Measurements from ENCODE around the gene STRIT1. TPM values are rescaled to one million over a fixed set of nuclear protein-coding genes. Genes with fewer than 3 reads are reported as not detected.

The STRIT1 gene
- total RNA-seq, 2 experiments from 2014 or later: not detected

DNA sequence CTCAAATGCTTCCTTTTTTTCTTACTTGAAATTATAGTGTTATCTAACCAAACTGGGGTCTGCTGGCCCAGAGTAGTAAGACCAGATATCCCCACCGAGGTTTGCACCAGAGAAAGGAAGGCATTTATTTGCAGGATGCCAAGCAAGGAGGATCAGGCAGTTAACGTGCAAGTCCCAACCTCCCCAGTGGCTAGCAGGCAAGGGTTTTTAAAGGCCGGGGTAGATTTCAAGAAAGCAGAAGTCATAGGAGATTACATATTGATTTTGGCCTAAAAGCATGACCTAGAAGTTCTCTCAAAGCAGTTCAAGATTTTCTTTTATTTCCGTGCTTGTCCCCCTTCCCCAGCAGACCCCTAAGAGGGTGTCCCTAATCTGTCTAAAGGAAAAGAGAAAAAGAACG lies 32.8 kb upstream of the STRIT1 start:
- peaks cover 2% of the 10 kb centered on the region for H3K4me1 Mint-ChIP-seq
- H3K9me3 Mint-ChIP-seq: no peaks in the 10 kb centered on the region
- POLR2A ChIA-PET: no interaction called here
- H3K36me3 Mint-ChIP-seq: no peaks in the 10 kb centered on the region
- ATAC-seq (ENCODE audit: low read depth) (no peak), DNase-seq (no peak)
- H3K4me3 Mint-ChIP-seq: no peak overlapping the region
- H3K27me3 Mint-ChIP-seq: peaks cover 8% of the 10 kb centered on the region
- no peak overlapping the region for H3K27ac Mint-ChIP-seq

DNA sequence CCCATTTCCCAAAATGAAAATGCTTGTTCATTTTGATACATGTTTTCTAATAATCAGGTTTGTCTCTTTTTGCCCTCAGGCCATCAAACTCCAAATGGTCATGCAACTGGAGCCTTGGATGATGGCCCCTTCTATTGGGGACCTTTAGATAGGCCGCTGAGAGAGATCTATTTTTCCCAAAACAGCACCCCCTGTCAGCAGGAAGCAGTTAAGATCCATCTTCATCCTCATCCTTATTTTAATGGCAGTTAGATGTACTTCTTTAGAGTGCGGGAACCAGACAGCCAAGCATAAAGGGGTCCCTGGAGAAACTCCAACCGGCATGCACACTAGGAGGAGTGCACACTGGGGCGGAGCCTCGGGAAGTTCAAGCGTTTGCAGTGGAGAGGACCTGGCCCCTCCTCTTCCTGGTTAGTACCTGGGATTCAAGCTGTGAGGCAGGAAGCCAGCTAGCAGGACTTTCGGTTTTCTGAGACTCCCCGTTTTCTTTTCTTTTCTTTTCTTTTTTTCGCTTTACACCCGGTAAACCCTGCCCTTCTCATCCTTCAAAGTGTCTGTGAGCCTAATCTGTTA lies 31.9 kb upstream of the STRIT1 start:
- no peak overlapping the region for H3K4me3 Mint-ChIP-seq
- H3K36me3 Mint-ChIP-seq: no peaks in the 10 kb centered on the region
- H3K9me3 Mint-ChIP-seq: no peaks in the 10 kb centered on the region
- POLR2A ChIA-PET: no interaction called here
- no peak overlapping the region for H3K27ac Mint-ChIP-seq
- no peak for DNase-seq
- no peak for ATAC-seq (ENCODE audit: low read depth)
- H3K27me3 Mint-ChIP-seq: peaks cover 2% of the 10 kb centered on the region
- peaks cover 2% of the 10 kb centered on the region for H3K4me1 Mint-ChIP-seq

DNA sequence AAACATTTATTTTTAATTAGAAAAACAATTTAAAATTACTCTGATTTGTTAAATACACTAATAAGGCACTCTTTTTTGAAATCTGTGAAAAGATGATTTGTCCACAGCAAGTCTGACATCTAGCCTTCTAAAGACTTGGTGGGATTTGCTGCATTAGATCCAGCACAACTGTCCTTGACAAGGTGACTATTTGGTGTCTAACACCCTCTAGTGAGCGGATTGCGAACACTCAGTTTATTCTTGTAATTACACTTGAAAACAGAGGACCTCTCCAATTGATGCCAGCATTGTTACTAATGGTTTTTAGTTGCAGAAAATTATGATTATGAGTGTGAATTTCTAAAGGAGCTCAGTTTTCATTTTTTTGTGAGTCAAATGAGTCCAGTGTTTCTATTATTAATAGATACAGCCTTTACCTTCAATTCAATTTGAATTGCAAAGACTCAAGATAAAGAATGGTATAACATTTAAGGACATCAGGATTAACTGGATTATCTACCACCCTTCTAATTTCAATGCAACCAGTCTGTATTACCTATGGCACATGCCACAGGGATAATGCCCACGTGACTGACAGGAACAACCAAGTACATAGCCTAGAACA lies 29.7 kb upstream of the STRIT1 start:
- no peaks in the 10 kb centered on the region for H3K36me3 Mint-ChIP-seq
- no peak overlapping the region for H3K4me3 Mint-ChIP-seq
- no peaks in the 10 kb centered on the region for H3K9me3 Mint-ChIP-seq
- POLR2A ChIA-PET: no interaction called here
- DNase-seq (no peak), ATAC-seq (ENCODE audit: low read depth) (no peak)
- H3K4me1 Mint-ChIP-seq: peaks cover 2% of the 10 kb centered on the region
- H3K27ac Mint-ChIP-seq: no peak overlapping the region
- H3K27me3 Mint-ChIP-seq: peaks cover 3% of the 10 kb centered on the region

DNA sequence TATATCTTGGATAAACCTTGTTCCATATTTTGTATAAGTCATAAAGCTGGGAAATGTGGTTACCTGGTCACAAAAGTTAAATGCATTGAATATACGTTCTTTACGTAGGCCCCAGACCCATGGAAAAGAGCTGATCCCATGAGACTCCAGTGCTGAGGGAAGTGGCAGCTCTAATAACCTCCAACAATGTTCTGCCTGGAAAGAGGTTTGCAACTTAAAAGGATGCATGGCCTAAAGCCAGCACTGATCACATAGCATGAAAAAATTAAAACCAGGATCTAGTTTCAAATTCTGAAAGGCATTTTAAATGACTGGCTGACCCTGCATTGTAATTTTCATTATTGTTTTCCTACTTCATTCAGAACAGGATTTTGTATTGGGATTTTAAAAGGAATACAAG lies 27.9 kb upstream of the STRIT1 start:
- peaks cover 2% of the 10 kb centered on the region for H3K4me1 Mint-ChIP-seq

DNA sequence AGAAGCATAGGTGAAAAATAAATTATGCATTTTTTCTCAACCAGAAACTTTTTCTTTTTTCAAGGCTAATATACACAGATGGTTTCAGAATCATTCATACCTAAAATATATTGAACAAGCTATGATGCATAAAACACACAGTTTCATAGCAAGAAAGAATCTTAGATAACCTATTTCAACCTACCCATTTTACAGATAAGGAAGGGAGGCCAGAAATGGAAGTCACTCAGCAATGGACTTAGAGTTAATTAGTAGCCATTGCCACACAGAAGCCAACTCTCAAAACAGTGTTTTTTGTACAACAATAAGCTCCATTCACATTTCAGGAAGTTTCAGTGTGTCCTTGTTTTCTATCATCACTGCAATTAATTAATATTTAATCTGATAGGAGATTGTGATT lies 27.5 kb upstream of the STRIT1 start:
- no peak overlapping the region for H3K27ac Mint-ChIP-seq
- H3K4me3 Mint-ChIP-seq: no peak overlapping the region
- no peaks in the 10 kb centered on the region for H3K9me3 Mint-ChIP-seq
- POLR2A ChIA-PET: no interaction called here
- ATAC-seq (ENCODE audit: low read depth) (no peak), DNase-seq (no peak)
- no peaks in the 10 kb centered on the region for H3K36me3 Mint-ChIP-seq
- H3K4me1 Mint-ChIP-seq: peaks cover 2% of the 10 kb centered on the region
- H3K27me3 Mint-ChIP-seq: peaks cover 2% of the 10 kb centered on the region

More for the DNA sequence above, 27.9 kb upstream of the STRIT1 start:
- POLR2A ChIA-PET: no interaction called here
- Mint-ChIP-seq H3K4me3 (no peak overlapping the region), H3K9me3 (no peaks in the 10 kb centered on the region), H3K27ac (no peak overlapping the region), H3K36me3 (no peaks in the 10 kb centered on the region), H3K27me3 (peaks cover 2% of the 10 kb centered on the region)
- no peak for DNase-seq
- no peak for ATAC-seq (ENCODE audit: low read depth)

DNA sequence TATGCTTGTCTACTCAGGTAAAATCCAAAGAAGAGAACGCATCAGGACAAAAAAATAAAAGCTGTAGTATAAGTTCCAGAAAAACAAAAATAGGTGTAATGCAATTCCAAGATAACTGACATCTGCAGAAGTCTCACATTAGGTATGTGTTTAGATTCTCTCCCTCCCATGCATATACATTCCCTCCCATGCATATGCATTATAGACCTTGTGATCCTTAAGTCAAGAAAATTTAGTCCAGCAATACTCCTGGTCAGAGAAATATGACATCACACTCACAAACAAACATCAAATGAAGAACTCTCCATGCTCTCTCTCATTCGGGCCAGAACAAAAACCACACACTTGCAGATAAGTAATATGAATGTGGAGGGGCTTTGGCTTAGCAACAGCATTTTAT lies 25.3 kb upstream of the STRIT1 start:
- Mint-ChIP-seq H3K36me3 (no peaks in the 10 kb centered on the region), H3K4me3 (no peak overlapping the region), H3K27me3 (peaks cover 2% of the 10 kb centered on the region), H3K4me1 (no peaks in the 10 kb centered on the region), H3K9me3 (no peaks in the 10 kb centered on the region), H3K27ac (no peak overlapping the region)
- POLR2A ChIA-PET: no interaction called here
- DNase-seq (no peak), ATAC-seq (ENCODE audit: low read depth) (no peak)

DNA sequence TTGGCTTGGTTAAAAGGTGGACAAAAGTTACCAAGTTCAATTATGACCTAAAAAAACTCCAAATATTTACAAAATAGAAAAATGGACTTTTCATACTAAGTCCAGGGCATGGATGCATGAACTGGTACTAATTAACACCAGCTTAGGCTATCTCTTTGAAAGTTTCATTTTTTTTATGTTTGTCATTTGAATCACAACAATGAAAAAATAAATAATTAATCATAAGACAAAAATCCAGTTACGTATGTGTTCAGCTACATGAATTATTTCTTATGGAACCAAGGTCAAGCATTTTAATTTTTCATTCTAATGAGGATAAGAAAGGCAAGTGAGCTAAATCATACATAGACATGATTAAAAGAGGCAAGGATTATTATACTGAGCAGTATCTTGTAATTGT lies 23.7 kb upstream of the STRIT1 start:
- H3K36me3 Mint-ChIP-seq: no peaks in the 10 kb centered on the region
- no peaks in the 10 kb centered on the region for H3K9me3 Mint-ChIP-seq
- DNase-seq (no peak), ATAC-seq (ENCODE audit: low read depth) (no peak)
- H3K27ac Mint-ChIP-seq: no peak overlapping the region
- H3K4me1 Mint-ChIP-seq: no peaks in the 10 kb centered on the region
- peaks cover 2% of the 10 kb centered on the region for H3K27me3 Mint-ChIP-seq
- H3K4me3 Mint-ChIP-seq: no peak overlapping the region
- POLR2A ChIA-PET: no interaction called here

DNA sequence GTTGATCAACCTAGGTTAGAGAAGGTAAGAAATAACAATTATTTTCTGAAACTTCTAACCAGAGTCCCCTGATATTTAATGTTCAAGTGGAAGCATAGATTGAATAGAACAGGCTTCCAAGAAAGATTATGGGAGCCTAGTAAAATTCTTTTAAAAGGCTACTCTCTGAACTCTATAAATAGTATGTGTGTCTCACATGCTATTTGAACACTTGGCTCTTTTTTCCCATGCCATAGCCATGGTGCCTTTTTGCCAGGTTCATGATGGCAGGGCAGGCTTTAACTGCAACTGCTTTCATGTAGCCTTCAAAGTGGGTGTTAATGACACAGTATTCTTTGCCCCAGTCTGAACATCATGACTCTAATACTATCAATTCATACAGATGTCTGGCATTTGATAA lies 22.9 kb upstream of the STRIT1 start:
- ATAC-seq (ENCODE audit: low read depth) (no peak), DNase-seq (no peak)
- Mint-ChIP-seq H3K36me3 (no peaks in the 10 kb centered on the region), H3K4me1 (no peaks in the 10 kb centered on the region), H3K9me3 (no peaks in the 10 kb centered on the region), H3K4me3 (no peak overlapping the region), H3K27ac (no peak overlapping the region), H3K27me3 (peaks cover 2% of the 10 kb centered on the region)
- POLR2A ChIA-PET: no interaction called here

DNA sequence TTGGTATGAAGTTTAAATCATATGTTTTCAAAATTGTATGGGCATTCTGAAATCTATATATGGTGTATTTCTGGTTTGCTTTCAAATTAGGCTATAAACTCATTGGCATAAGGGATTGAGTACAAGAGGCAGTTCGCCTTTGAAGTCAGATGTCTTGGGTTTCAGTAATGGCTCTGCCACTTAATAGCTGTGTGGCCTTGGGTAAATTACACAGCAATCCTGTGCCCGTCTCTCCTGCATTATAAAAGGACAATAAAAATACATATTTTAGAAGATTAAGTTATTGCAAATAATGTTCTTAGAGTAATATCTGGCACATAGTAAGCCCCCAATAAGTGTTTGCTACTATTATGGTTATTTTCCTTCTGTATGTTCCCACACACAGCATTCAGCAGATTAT lies 20.4 kb upstream of the STRIT1 start:
- Mint-ChIP-seq H3K36me3 (no peaks in the 10 kb centered on the region), H3K9me3 (no peaks in the 10 kb centered on the region), H3K27me3 (no peaks in the 10 kb centered on the region), H3K27ac (no peak overlapping the region), H3K4me3 (no peak overlapping the region), H3K4me1 (no peaks in the 10 kb centered on the region)
- no peak for ATAC-seq (ENCODE audit: low read depth)
- no peak for DNase-seq
- POLR2A ChIA-PET: no interaction called here

DNA sequence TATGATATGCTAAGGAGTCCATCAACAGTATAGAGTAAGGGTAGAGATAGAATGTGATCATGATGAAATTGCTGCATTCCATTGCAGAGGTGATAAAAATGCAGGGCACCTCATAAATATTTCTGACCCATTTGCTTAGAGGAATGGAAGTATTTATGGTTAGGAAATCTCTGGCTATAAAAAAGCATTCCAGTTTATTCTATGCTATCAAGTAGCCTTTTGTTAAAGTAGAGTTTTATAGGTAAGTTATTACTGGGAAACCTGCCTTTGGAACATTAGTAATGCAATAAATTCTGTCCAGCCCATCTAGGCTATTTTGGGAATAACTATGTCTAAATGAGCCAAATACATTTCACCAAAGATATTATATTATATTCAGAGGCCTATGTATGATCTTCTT lies 19.8 kb upstream of the STRIT1 start:
- Mint-ChIP-seq H3K4me3 (no peak overlapping the region), H3K4me1 (no peaks in the 10 kb centered on the region), H3K27ac (no peak overlapping the region), H3K27me3 (no peaks in the 10 kb centered on the region), H3K9me3 (no peaks in the 10 kb centered on the region), H3K36me3 (no peaks in the 10 kb centered on the region)
- POLR2A ChIA-PET: no interaction called here
- DNase-seq: no peak
- ATAC-seq (ENCODE audit: low read depth): no peak

DNA sequence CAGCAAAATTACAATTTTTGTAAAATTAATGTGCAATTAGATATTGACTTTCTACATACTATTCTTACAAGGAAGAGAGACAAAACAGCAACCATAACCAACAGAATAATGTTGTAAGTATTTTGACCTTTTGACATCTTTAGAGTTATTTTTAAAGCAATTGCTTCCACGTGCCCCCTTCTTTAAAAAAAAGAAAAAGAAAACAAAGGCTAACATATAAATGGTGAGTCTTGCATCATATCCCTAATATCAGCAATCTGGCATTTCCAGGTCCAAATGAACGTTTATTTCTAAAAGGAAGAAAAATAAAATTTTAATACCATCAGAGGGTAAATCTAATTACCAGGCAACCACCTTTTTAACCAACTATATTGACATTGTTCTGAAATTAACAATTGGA lies 19.3 kb upstream of the STRIT1 start:
- POLR2A ChIA-PET: no interaction called here
- Mint-ChIP-seq H3K27ac (no peak overlapping the region), H3K4me1 (no peaks in the 10 kb centered on the region), H3K9me3 (no peaks in the 10 kb centered on the region), H3K27me3 (no peaks in the 10 kb centered on the region), H3K4me3 (no peak overlapping the region), H3K36me3 (no peaks in the 10 kb centered on the region)
- no peak for DNase-seq
- ATAC-seq (ENCODE audit: low read depth): no peak

DNA sequence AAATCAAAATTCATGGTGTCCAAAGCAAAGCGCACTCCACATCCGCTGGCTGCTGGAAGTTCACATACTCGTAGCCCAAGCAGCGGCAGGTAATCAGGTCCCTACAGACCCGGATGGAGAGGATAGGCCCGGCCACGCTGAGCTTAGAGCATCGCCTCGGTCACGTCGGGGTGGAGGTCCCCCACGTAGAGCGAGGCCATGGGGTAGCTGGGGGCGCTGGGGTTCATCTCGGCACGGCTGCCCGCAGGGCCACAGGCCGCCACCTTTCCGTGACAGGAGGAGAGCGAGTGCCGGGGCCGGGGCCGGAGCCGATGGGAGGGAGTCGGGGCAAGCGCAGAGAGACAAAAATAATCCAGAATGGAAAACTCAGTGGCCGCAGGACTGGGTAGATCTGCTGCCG lies 16.1 kb upstream of the STRIT1 start:
- POLR2A ChIA-PET: no interaction called here

DNA sequence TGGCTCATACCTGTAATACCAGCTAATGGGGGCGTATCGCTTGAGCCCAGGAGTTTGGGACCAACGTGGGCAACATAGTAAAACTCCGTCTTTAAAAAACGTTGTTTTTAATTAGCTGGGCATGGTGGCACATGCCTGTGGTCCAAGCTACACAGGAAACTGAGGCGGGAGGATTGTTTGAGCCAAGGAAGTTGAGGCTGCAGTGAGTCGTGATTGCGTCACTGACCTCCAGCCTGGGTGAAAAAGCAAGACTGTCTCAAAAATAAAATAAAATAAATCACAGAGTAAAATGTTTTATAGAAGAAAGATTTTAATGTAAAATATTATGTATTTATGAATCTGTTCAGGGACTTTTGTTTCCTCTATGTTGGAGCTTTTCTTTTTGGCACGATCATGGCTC lies 15.3 kb upstream of the STRIT1 start:
- H3K27me3 Mint-ChIP-seq: peaks cover 6% of the 10 kb centered on the region
- no peaks in the 10 kb centered on the region for H3K36me3 Mint-ChIP-seq
- DNase-seq (no peak), ATAC-seq (ENCODE audit: low read depth) (no peak)
- POLR2A ChIA-PET: no interaction called here
- H3K27ac Mint-ChIP-seq: no peak overlapping the region
- H3K4me1 Mint-ChIP-seq: no peaks in the 10 kb centered on the region
- no peaks in the 10 kb centered on the region for H3K9me3 Mint-ChIP-seq
- no peak overlapping the region for H3K4me3 Mint-ChIP-seq

More for the DNA sequence above, 16.1 kb upstream of the STRIT1 start:
- Mint-ChIP-seq H3K27ac (no peak overlapping the region), H3K4me1 (no peaks in the 10 kb centered on the region), H3K27me3 (peaks cover 6% of the 10 kb centered on the region), H3K9me3 (no peaks in the 10 kb centered on the region), H3K4me3 (no peak overlapping the region), H3K36me3 (no peaks in the 10 kb centered on the region)
- no peak for DNase-seq
- no peak for ATAC-seq (ENCODE audit: low read depth)

DNA sequence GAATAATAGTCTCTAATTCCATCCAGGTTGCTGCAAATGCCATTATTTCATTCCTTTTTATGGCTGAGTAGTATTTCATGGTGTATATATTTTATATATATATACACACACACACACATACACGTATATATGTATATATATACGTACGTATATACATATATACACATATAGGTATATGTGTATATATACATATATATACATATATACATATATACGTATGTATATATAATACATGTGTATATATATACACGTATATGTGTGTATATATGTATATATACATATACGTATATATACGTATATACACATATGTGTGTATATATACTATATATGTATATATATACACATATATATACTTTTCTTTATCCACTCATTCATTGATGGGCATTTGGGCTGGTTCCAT lies 13.7 kb upstream of the STRIT1 start:
- POLR2A ChIA-PET: no interaction called here
- Mint-ChIP-seq H3K9me3 (no peaks in the 10 kb centered on the region), H3K27ac (no peak overlapping the region), H3K4me1 (no peaks in the 10 kb centered on the region), H3K27me3 (peaks cover 6% of the 10 kb centered on the region), H3K36me3 (no peaks in the 10 kb centered on the region), H3K4me3 (no peak overlapping the region)
- no peak for DNase-seq
- no peak for ATAC-seq (ENCODE audit: low read depth)

DNA sequence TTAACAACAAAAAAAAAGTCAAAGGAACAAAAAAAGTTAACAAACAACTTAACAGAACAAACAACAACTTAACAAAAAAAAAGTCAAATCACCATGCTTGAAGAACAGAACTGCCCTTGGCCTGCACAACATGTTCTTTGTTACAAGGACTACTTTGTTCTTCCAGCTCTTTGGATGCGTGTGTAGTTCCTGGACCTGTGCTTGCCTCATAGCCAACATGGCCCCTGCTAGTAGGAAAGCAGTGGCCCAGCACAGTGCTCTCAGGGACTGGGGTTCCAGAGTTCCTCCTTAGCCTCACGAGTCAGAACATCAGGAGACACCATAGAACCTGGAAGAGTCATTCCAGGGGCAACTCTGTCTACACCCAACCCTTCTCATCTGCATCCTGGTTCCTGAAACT lies 10.9 kb upstream of the STRIT1 start:
- Mint-ChIP-seq H3K36me3 (no peaks in the 10 kb centered on the region), H3K4me3 (no peak overlapping the region), H3K4me1 (no peaks in the 10 kb centered on the region), H3K27me3 (peaks cover 6% of the 10 kb centered on the region), H3K9me3 (no peaks in the 10 kb centered on the region), H3K27ac (no peak overlapping the region)
- no peak for ATAC-seq (ENCODE audit: low read depth)
- POLR2A ChIA-PET: no interaction called here
- DNase-seq: no peak
